Mesodermal cell (in vitro differentiated cells): ENCODE measurements around the gene FEV.
A peak's percentile ranks its signal among the peaks of the same experiment; 100 is the strongest.

Source experiments
- H3K27ac ChIP-seq: 2 replicates; pipeline ENCODE4 v1.7.0; 2013; ENCODE audit warnings: mild to moderate bottlenecking, low read depth, low read length, moderate library complexity; ENCODE audit not compliant: severe bottlenecking
- H3K36me3 ChIP-seq: 2 replicates; pipeline ENCODE4 v1.7.1; 2013; ENCODE audit warnings: mild to moderate bottlenecking, low read length, moderate library complexity; ENCODE audit not compliant: control insufficient read depth, insufficient read depth
- H3K4me1 ChIP-seq: one replicate; pipeline ENCODE4 v1.7.1; 2013; ENCODE audit warnings: mild to moderate bottlenecking, low read length; ENCODE audit not compliant: insufficient read depth, control insufficient read depth, poor library complexity, severe bottlenecking
- H3K4me3 ChIP-seq: 2 replicates; pipeline ENCODE4 v1.7.0; 2013; ENCODE audit warnings: low read length, control low read depth, mild to moderate bottlenecking; ENCODE audit not compliant: insufficient read depth, poor library complexity, severe bottlenecking; ENCODE audit errors: extremely low read depth
- H3K9me3 ChIP-seq: 2 replicates; pipeline ENCODE4 v1.7.1; 2013; ENCODE audit warnings: mild to moderate bottlenecking, low read length, moderate library complexity; ENCODE audit not compliant: control insufficient read depth
- WGBS, 2 experiments: methylation state at CpG; one replicate each; pipeline ENCODE4 v1.1.5; 2013; ENCODE audit warnings: missing lambda C conversion rate in 2 of 2; ENCODE audit not compliant: insufficient coverage in 2 of 2; 5-methylcytosine and 5-hydroxymethylcytosine counted together

The FEV gene

GRCh38 chr2:218983934-218984238 is 1.1 kb downstream of the FEV start:
- Histone ChIP-seq H3K9me3 (no peaks in the 10 kb centered on the region), H3K36me3 (no peaks in the 10 kb centered on the region), H3K4me1 (peaks cover 3% of the 10 kb centered on the region), H3K4me3 (peak overlapping the region; percentile 22), H3K27ac (no peak overlapping the region)
- 7 to 17% methylated on average over 1 to 3 of the region's 10 CpGs for WGBS, 2 experiments

- 1 to 7% methylated on average over 19 to 20 of the region's 23 CpGs for WGBS, 2 experiments
- Histone ChIP-seq H3K4me1 (peaks cover 3% of the 10 kb centered on the region), H3K4me3 (no peak overlapping the region), H3K27ac (no peak overlapping the region), H3K36me3 (no peaks in the 10 kb centered on the region), H3K9me3 (no peaks in the 10 kb centered on the region)
Measured at GRCh38 chr2:218983263-218983933, 1.6 kb downstream of the FEV start.

GRCh38 chr2:218982586-218983262 is 2.3 kb downstream of the FEV start:
- Histone ChIP-seq H3K4me3 (no peak overlapping the region), H3K27ac (no peak overlapping the region), H3K9me3 (no peaks in the 10 kb centered on the region), H3K36me3 (no peaks in the 10 kb centered on the region), H3K4me1 (peaks cover 3% of the 10 kb centered on the region)
- WGBS, 2 experiments = 7% methylated on average over 23 to 26 of the region's 28 CpGs

GRCh38 chr2:218981881-218982585 is 3.0 kb downstream of the FEV start:
- no peaks in the 10 kb centered on the region for H3K36me3 ChIP-seq
- H3K9me3 ChIP-seq = no peaks in the 10 kb centered on the region
- peak overlapping the region; percentile 3 for H3K4me3 ChIP-seq
- WGBS, 2 experiments = 0 to 1% methylated on average over 29 to 68 of the region's 69 CpGs
- peaks cover 3% of the 10 kb centered on the region for H3K4me1 ChIP-seq
- H3K27ac ChIP-seq = no peak overlapping the region

- WGBS, 2 experiments = 0 to 2% methylated on average over 12 to 45 of the region's 46 CpGs
- no peak overlapping the region for H3K27ac ChIP-seq
- H3K9me3 ChIP-seq = no peaks in the 10 kb centered on the region
- peaks cover 3% of the 10 kb centered on the region for H3K4me1 ChIP-seq
- no peak overlapping the region for H3K4me3 ChIP-seq
- H3K36me3 ChIP-seq = no peaks in the 10 kb centered on the region
Measured at GRCh38 chr2:218981390-218981880, 3.5 kb downstream of the FEV start.

GRCh38 chr2:218980735-218981389 is 4.1 kb downstream of the FEV start:
- WGBS, 2 experiments = 3 to 5% methylated on average over 12 to 18 of the region's 26 CpGs
- Histone ChIP-seq H3K36me3 (no peaks in the 10 kb centered on the region), H3K9me3 (no peaks in the 10 kb centered on the region), H3K27ac (no peak overlapping the region), H3K4me1 (peaks cover 3% of the 10 kb centered on the region), H3K4me3 (no peak overlapping the region)

- H3K4me3 ChIP-seq = no peak overlapping the region
- no peak overlapping the region for H3K27ac ChIP-seq
- no peaks in the 10 kb centered on the region for H3K9me3 ChIP-seq
- H3K4me1 ChIP-seq = peaks cover 3% of the 10 kb centered on the region
- no peaks in the 10 kb centered on the region for H3K36me3 ChIP-seq
- WGBS, 2 experiments = 1 to 2% methylated on average over 27 of the region's 39 CpGs
Measured at GRCh38 chr2:218979846-218980734, 4.9 kb downstream of the FEV start.

- no peaks in the 10 kb centered on the region for H3K4me1 ChIP-seq
- no peak overlapping the region for H3K27ac ChIP-seq
- H3K36me3 ChIP-seq = no peaks in the 10 kb centered on the region
- 39 to 67% methylated on average over 1 to 2 of the region's 4 CpGs for WGBS, 2 experiments
- H3K9me3 ChIP-seq = no peaks in the 10 kb centered on the region
- no peak overlapping the region for H3K4me3 ChIP-seq
Measured at GRCh38 chr2:218975060-218975777, 9.8 kb downstream of the FEV start.

- H3K4me1 ChIP-seq = no peaks in the 10 kb centered on the region
- H3K4me3 ChIP-seq = no peak overlapping the region
- no peak overlapping the region for H3K27ac ChIP-seq
- no peaks in the 10 kb centered on the region for H3K9me3 ChIP-seq
- 33 to 38% methylated on average over 1 of the region's 1 CpG for WGBS, 2 experiments
- no peaks in the 10 kb centered on the region for H3K36me3 ChIP-seq
Measured at GRCh38 chr2:218970894-218971293, 14.1 kb downstream of the FEV start.
